CD4-positive, CD25-positive, alpha-beta regulatory T cell (primary cell): ENCODE results near the gene MAP2. TPM values are rescaled to one million over a fixed set of nuclear protein-coding genes. Genes with fewer than 3 reads are reported as not detected.

ENCODE experiments used
- ATAC-seq, 2 donors: fragments of 150-1000 bp; cut with Tn5 transposase; one replicate each; pipeline ENCODE4 v1.10.0; 2021; ENCODE audit warnings: low read depth in 2 of 2, moderate number of reproducible peaks in 2 of 2, moderate library complexity in 1 of 2
- DNase-seq, 3 donors: peaks; one replicate each; pipeline versions ENCODE4 v3.0.0 to v3.0.0-alpha.2; 2012 to 2022; ENCODE audit warnings: mixed read lengths in 1 of 3
- H3K27ac ChIP-seq: one replicate; pipeline ENCODE4 v1.7.0; 2013; ENCODE audit warnings: mild to moderate bottlenecking, low read length; ENCODE audit not compliant: insufficient read depth, poor library complexity, severe bottlenecking
- H3K27me3 ChIP-seq: one replicate; pipeline ENCODE4 v1.7.0; 2013; ENCODE audit warnings: low read length; ENCODE audit not compliant: control insufficient read depth, insufficient read depth
- H3K36me3 ChIP-seq: one replicate; pipeline ENCODE4 v1.7.0; 2013; ENCODE audit warnings: mild to moderate bottlenecking, low read length, moderate library complexity; ENCODE audit not compliant: control insufficient read depth, insufficient read depth
- H3K4me1 ChIP-seq: 2 replicates; pipeline ENCODE4 v1.7.0; 2013; ENCODE audit warnings: mild to moderate bottlenecking, low read length; ENCODE audit not compliant: insufficient read depth, control insufficient read depth, poor library complexity, severe bottlenecking
- H3K4me3 ChIP-seq: one replicate; pipeline ENCODE4 v1.7.0; 2013; ENCODE audit warnings: low read depth, mild to moderate bottlenecking, low read length, moderate library complexity
- H3K9me3 ChIP-seq, 2 experiments: 1 replicate in 1 of 2; 2 replicates in 1 of 2; pipeline ENCODE4 v1.7.0; 2013; ENCODE audit warnings: low read length in 2 of 2, mild to moderate bottlenecking in 1 of 2, moderate library complexity in 1 of 2; ENCODE audit not compliant: control insufficient read depth in 2 of 2
- H3K27ac Mint-ChIP-seq, 3 donors: one replicate each; pipeline ENCODE4 v1.8.0; 2020 to 2022; ENCODE audit warnings: mild to moderate bottlenecking in 3 of 3, mixed read lengths in 3 of 3, moderate library complexity in 2 of 3
- H3K27me3 Mint-ChIP-seq: one replicate; pipeline ENCODE4 v1.8.0; 2022; ENCODE audit warnings: mild to moderate bottlenecking, mixed read lengths
- H3K36me3 Mint-ChIP-seq: one replicate; pipeline ENCODE4 v1.8.0; 2020; ENCODE audit warnings: mixed read lengths
- H3K4me1 Mint-ChIP-seq, 4 donors: one replicate each; pipeline ENCODE4 v1.8.0; 2020 to 2022; ENCODE audit warnings: mixed read lengths in 4 of 4, mild to moderate bottlenecking in 1 of 4
- H3K4me3 Mint-ChIP-seq, 4 donors: one replicate each; pipeline ENCODE4 v1.8.0; 2020 to 2022; ENCODE audit warnings: mild to moderate bottlenecking in 4 of 4, mixed read lengths in 4 of 4, moderate library complexity in 3 of 4
- H3K9me3 Mint-ChIP-seq, 7 donors: one replicate each; pipeline ENCODE4 v1.8.0; 2020 to 2022; ENCODE audit warnings: mixed read lengths in 7 of 7, mild to moderate bottlenecking in 3 of 7, moderate library complexity in 2 of 7
- polyA plus RNA-seq, 4 donors: library from polyadenylated mRNA; unstranded; fragments of 300-500 nt; fragmentation: Illumina TruSeq; gene quantifications; one replicate each; pipeline ENCODE4 v1.2.3, GENCODE V29; 2021
- total RNA-seq: library from RNA; stranded (reverse); gene quantifications from one replicate; pipeline ENCODE4 v1.2.3, GENCODE V29; 2022

The MAP2 gene
- total and polyA plus RNA-seq, 5 donors from 2014 or later = 0.16 to 1.1 TPM; not detected in 3

GRCh38 chr2:209773377-209773776 lies 349.5 kb downstream of the MAP2 start:
- Histone ChIP-seq H3K36me3 (no peaks in the 10 kb centered on the region), H3K4me3 (no peak overlapping the region), H3K27me3 (peaks cover 9% of the 10 kb centered on the region), H3K27ac (no peak overlapping the region), H3K4me1 (no peaks in the 10 kb centered on the region), H3K9me3 (no peaks in the 10 kb centered on the region)
- Mint-ChIP-seq H3K27me3 (peaks cover 30% of the 10 kb centered on the region), H3K27ac (no peak overlapping the region), H3K9me3 (peaks cover 0 to 4% (median 0%) of the 10 kb centered on the region in 7 donors), H3K4me1 (peaks cover 0 to 3% (median 1%) of the 10 kb centered on the region in 4 donors), H3K36me3 (no peaks in the 10 kb centered on the region), H3K4me3 (no peak overlapping the region)
- DNase-seq (no peak), ATAC-seq (no peak)
